Activated gamma-delta T cell treated with anti-CD3 and anti-CD28 coated beads, Interleukin-2, amount 50 U/mL, for 16 hours (primary cell): ENCODE data around the gene ZNF789.

Experiments
- DNase-seq: peaks from one replicate; pipeline ENCODE4 v3.0.0-alpha.2; 2020; ENCODE audit warnings: low read depth

ZNF789 gene

GRCh38 chr7:99504603-99505323 is 32.1 kb downstream of the ZNF789 start, which contains the start of gene ZKSCAN5:
Gene ZKSCAN5, plus strand, starts transcription at chr7:99504662. Its CDS starts 1,383 bp downstream, at chr7:99506045.
- peak; percentile 96 for DNase-seq

GRCh38 chr7:99505324-99505662 is 32.6 kb downstream of the ZNF789 start:
- DNase-seq, result no peak

GRCh38 chr7:99514050-99514449 is 41.4 kb downstream of the ZNF789 start:
- no peak for DNase-seq

- no peak for DNase-seq
Observed at GRCh38 chr7:99521399-99521798, 48.7 kb downstream of the ZNF789 start.

- no peak for DNase-seq
Observed at GRCh38 chr7:99525713-99526440, 53.2 kb downstream of the ZNF789 start.

GRCh38 chr7:99531354-99531765 is 58.7 kb downstream of the ZNF789 start:
- no peak for DNase-seq

GRCh38 chr7:99535667-99536066 is 63.0 kb downstream of the ZNF789 start:
- DNase-seq, result no peak
